ENCODE data around the gene ASGR2. TPM values are rescaled to one million over a fixed set of nuclear protein-coding genes. Genes with fewer than 3 reads are reported as not detected.

The ASGR2 gene
- total RNA-seq, 2 experiments from 2014 or later = not detected

- Histone ChIP-seq H3K27ac (ENCODE audit: low read depth, low read length, poor library complexity, severe bottlenecking) (no peak overlapping the region), H3K79me2 (ENCODE audit: insufficient read depth, low read depth, low read length) (no peaks in the 10 kb centered on the region), H3K4me1 (ENCODE audit: insufficient read depth, low read length, poor library complexity, severe bottlenecking) (no peaks in the 10 kb centered on the region), H3K9me3 (ENCODE audit: low read length) (no peaks in the 10 kb centered on the region), H3K4me3 (ENCODE audit: low read depth, low read length, poor library complexity, severe bottlenecking) (no peak overlapping the region), H3K4me2 (ENCODE audit: low read length) (no peak overlapping the region), H3K9me2 (ENCODE audit: insufficient read depth, low read length) (no peaks in the 10 kb centered on the region), H3K36me3 (ENCODE audit: insufficient read depth, low read length) (no peaks in the 10 kb centered on the region), H2AFZ (ENCODE audit: low read length) (no peak overlapping the region), H4K20me1 (ENCODE audit: insufficient read depth, low read length) (no peaks in the 10 kb centered on the region)
- DNase-seq (ENCODE audit: low spot score) = no peak
- POLR2A ChIA-PET = no interaction called here
- TF ChIP-seq, protein P1, sequence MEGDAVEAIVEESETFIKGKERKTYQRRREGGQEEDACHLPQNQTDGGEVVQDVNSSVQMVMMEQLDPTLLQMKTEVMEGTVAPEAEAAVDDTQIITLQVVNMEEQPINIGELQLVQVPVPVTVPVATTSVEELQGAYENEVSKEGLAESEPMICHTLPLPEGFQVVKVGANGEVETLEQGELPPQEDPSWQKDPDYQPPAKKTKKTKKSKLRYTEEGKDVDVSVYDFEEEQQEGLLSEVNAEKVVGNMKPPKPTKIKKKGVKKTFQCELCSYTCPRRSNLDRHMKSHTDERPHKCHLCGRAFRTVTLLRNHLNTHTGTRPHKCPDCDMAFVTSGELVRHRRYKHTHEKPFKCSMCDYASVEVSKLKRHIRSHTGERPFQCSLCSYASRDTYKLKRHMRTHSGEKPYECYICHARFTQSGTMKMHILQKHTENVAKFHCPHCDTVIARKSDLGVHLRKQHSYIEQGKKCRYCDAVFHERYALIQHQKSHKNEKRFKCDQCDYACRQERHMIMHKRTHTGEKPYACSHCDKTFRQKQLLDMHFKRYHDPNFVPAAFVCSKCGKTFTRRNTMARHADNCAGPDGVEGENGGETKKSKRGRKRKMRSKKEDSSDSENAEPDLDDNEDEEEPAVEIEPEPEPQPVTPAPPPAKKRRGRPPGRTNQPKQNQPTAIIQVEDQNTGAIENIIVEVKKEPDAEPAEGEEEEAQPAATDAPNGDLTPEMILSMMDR (conservative IDR thresholded peaks at IDR 0.05; ENCODE audit: low read length) = no peak
- TF ChIP-seq EZH2phosphoT487 (IDR thresholded peaks at IDR 0.05; ENCODE audit: borderline replicate concordance, low read depth, low read length) = no peak
- intact Hi-C loops (cut with micrococcal nuclease; ENCODE audit: unreplicated experiment) = no loop called here
- no TSS peak for BruUV-seq (replicated peaks)
- CTCF ChIA-PET (ENCODE audit: unreplicated experiment) = no interaction called here
These were observed 36.6 kb downstream of the ASGR2 start for GRCh38 chr17:7077911-7078546.

GRCh38 chr17:7074931-7075330 lies 39.7 kb downstream of the ASGR2 start:
- H3K4me2 ChIP-seq (ENCODE audit: low read length) = no peak overlapping the region
- ChIA-PET CTCF (ENCODE audit: unreplicated experiment) (no interaction called here), POLR2A (no interaction called here)
- intact Hi-C loops (cut with micrococcal nuclease; ENCODE audit: unreplicated experiment) = no loop called here
- H3K9me3 ChIP-seq (ENCODE audit: low read length) = no peaks in the 10 kb centered on the region
- H4K20me1 ChIP-seq (ENCODE audit: insufficient read depth, low read length) = no peaks in the 10 kb centered on the region
- H2AFZ ChIP-seq (ENCODE audit: low read length) = no peak overlapping the region
- no peak for DNase-seq (ENCODE audit: low spot score)
- H3K4me1 ChIP-seq (ENCODE audit: insufficient read depth, low read length, poor library complexity, severe bottlenecking) = no peaks in the 10 kb centered on the region
- no peaks in the 10 kb centered on the region for H3K9me2 ChIP-seq (ENCODE audit: insufficient read depth, low read length)
- TF ChIP-seq, protein P1 (conservative IDR thresholded peaks at IDR 0.05; ENCODE audit: low read length) = no peak
- no peak for TF ChIP-seq EZH2phosphoT487 (IDR thresholded peaks at IDR 0.05; ENCODE audit: borderline replicate concordance, low read depth, low read length)
- no peaks in the 10 kb centered on the region for H3K36me3 ChIP-seq (ENCODE audit: insufficient read depth, low read length)
- H3K79me2 ChIP-seq (ENCODE audit: insufficient read depth, low read depth, low read length) = no peaks in the 10 kb centered on the region
- H3K27ac ChIP-seq (ENCODE audit: low read depth, low read length, poor library complexity, severe bottlenecking) = no peak overlapping the region
- BruUV-seq (replicated peaks) = no TSS peak
- H3K4me3 ChIP-seq (ENCODE audit: low read depth, low read length, poor library complexity, severe bottlenecking) = no peak overlapping the region

DNA sequence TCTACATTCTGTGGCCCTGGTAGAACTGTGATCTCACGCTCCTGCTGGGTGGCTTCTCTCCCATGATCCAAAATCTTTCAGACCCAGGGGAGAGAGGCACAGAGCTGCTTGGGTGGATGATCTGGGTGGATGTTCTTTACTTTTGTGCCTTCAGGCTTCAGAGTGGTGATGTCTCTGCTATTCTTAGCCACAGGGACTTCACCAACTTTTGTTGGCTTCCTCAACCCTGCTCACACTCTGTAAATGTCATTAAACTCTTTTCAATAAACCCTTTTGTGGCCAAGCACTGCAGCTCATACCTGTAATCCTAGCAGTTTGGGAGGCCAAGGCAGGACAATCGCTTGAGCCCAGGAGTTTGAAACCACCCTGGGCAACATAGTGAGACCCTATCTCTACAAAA lies 42.2 kb downstream of the ASGR2 start:
- no peak for DNase-seq (ENCODE audit: low spot score)
- TF ChIP-seq, protein P1 (conservative IDR thresholded peaks at IDR 0.05; ENCODE audit: low read length) = no peak
- no peak for TF ChIP-seq EZH2phosphoT487 (IDR thresholded peaks at IDR 0.05; ENCODE audit: borderline replicate concordance, low read depth, low read length)
- H4K20me1 ChIP-seq (ENCODE audit: insufficient read depth, low read length) = no peaks in the 10 kb centered on the region
- no peak overlapping the region for H3K4me3 ChIP-seq (ENCODE audit: low read depth, low read length, poor library complexity, severe bottlenecking)
- intact Hi-C loops (cut with micrococcal nuclease; ENCODE audit: unreplicated experiment) = no loop called here
- H3K36me3 ChIP-seq (ENCODE audit: insufficient read depth, low read length) = no peaks in the 10 kb centered on the region
- no peaks in the 10 kb centered on the region for H3K79me2 ChIP-seq (ENCODE audit: insufficient read depth, low read depth, low read length)
- no peaks in the 10 kb centered on the region for H3K4me1 ChIP-seq (ENCODE audit: insufficient read depth, low read length, poor library complexity, severe bottlenecking)
- H3K9me2 ChIP-seq (ENCODE audit: insufficient read depth, low read length) = no peaks in the 10 kb centered on the region
- no peak overlapping the region for H3K27ac ChIP-seq (ENCODE audit: low read depth, low read length, poor library complexity, severe bottlenecking)
- no peak overlapping the region for H2AFZ ChIP-seq (ENCODE audit: low read length)
- ChIA-PET POLR2A (no interaction called here), CTCF (ENCODE audit: unreplicated experiment) (no interaction called here)
- no peak overlapping the region for H3K4me2 ChIP-seq (ENCODE audit: low read length)
- H3K9me3 ChIP-seq (ENCODE audit: low read length) = 0 out of 2 replicates have a peak, but pooled peaks cover 6% of the 10 kb centered on the region
- no TSS peak for BruUV-seq (replicated peaks)
